HepG2 (cell line): ENCODE data around the gene NEIL1. TPM values are rescaled to one million over a fixed set of nuclear protein-coding genes. Genes with fewer than 3 reads are reported as not detected.

ENCODE experiments used
- ARNTL ChIP-seq: sonication (generic); formaldehyde crosslinking; IDR thresholded peaks from 2 replicates; pipeline ENCODE4 v1.4.0; 2020; ENCODE audit warnings: mild to moderate bottlenecking, missing genetic modification reagents
- CCDC6 ChIP-seq: sonication (generic); formaldehyde crosslinking; IDR thresholded peaks from 2 replicates; pipeline ENCODE4 v1.8.1; 2022; ENCODE audit warnings: mild to moderate bottlenecking, missing genetic modification reagents, moderate library complexity
- CHD4 ChIP-seq: fragments of 200-600 bp; sonication (generic); IDR thresholded peaks from 2 replicates; pipeline ENCODE4 v1.7.0; 2017; ENCODE audit warnings: mild to moderate bottlenecking, low read length, borderline replicate concordance
- CREB1 ChIP-seq, 2 experiments: fragments of 450-650 bp in 1 of 2; IDR thresholded peaks; 2 replicates each; pipeline ENCODE4 v1.6.1; 2016 to 2017; ENCODE audit warnings: control low read depth in 1 of 2, mild to moderate bottlenecking in 1 of 2, missing compliant biosample characterization in 1 of 2, missing genetic modification characterization in 1 of 2
- CTCF ChIP-seq: sonication (generic); formaldehyde crosslinking; IDR thresholded peaks from 2 replicates; pipeline ENCODE4 v1.5.0; 2020; ENCODE audit warnings: mild to moderate bottlenecking, missing genetic modification reagents, moderate library complexity
- POGZ ChIP-seq: sonication (generic); formaldehyde crosslinking; IDR thresholded peaks from 2 replicates; pipeline ENCODE4 v1.4.0; 2020; ENCODE audit warnings: mild to moderate bottlenecking, missing genetic modification reagents
- RAD51 ChIP-seq: fragments of 450-650 bp; IDR thresholded peaks from 2 replicates; pipeline ENCODE4 v1.6.1; 2016; ENCODE audit warnings: borderline replicate concordance
- RFX5 ChIP-seq: IDR thresholded peaks from 2 replicates; pipeline ENCODE4 v1.6.1; 2011; ENCODE audit warnings: low read depth, low read length, improper control_type of control experiment
- SALL1 ChIP-seq: sonication (generic); formaldehyde crosslinking; IDR thresholded peaks from 2 replicates; pipeline ENCODE4 v1.8.0; 2022; ENCODE audit warnings: mild to moderate bottlenecking, missing genetic modification reagents
- SUZ12 ChIP-seq: fragments of 150-350 bp; IDR thresholded peaks from 2 replicates; pipeline ENCODE4 v1.6.1; 2014; ENCODE audit warnings: low read depth, low read length
- ZKSCAN8 ChIP-seq: IDR thresholded peaks from 2 replicates; pipeline ENCODE4 v1.6.1; 2016; ENCODE audit warnings: borderline replicate concordance, missing genetic modification reagents, missing compliant biosample characterization
- ZNF143 ChIP-seq: sonication (generic); formaldehyde crosslinking; IDR thresholded peaks from 2 replicates; pipeline ENCODE4 v1.4.0; 2020; ENCODE audit warnings: missing genetic modification reagents
- ZNF282 ChIP-seq: fragments of 450-650 bp; IDR thresholded peaks from 2 replicates; pipeline ENCODE4 v1.6.1; 2018; ENCODE audit not compliant: partially characterized antibody
- ZNF709 ChIP-seq: sonication (generic); formaldehyde crosslinking; IDR thresholded peaks from 2 replicates; pipeline ENCODE4 v1.5.0; 2020; ENCODE audit warnings: mild to moderate bottlenecking, missing genetic modification reagents
- ZNF790 ChIP-seq: sonication (generic); formaldehyde crosslinking; IDR thresholded peaks from 2 replicates; pipeline ENCODE4 v1.8.0; 2022; ENCODE audit warnings: missing genetic modification reagents, mild to moderate bottlenecking, borderline replicate concordance
- ZNF792 ChIP-seq: IDR thresholded peaks from 2 replicates; pipeline ENCODE4 v1.6.1; 2016
- ZNF839 ChIP-seq: sonication (generic); formaldehyde crosslinking; IDR thresholded peaks from 2 replicates; pipeline ENCODE4 v1.4.0; 2020; ENCODE audit warnings: missing genetic modification reagents, mild to moderate bottlenecking, borderline replicate concordance
- polyA plus RNA-seq, 8 experiments: library from polyadenylated mRNA; depleted of rRNA in 3 of 8; stranded (reverse) in 7 of 8; unstranded in 1 of 8; fragments of >200 nt; fragmentation: Illumina TruSeq in 4 of 8; extraction: Trizol in 4 of 8; gene quantifications; 2 replicates each; pipeline versions ENCODE4 v1.2.1 to v1.2.3, GENCODE V29; 2011 to 2016; ENCODE audit warnings: low read depth in 4 of 8, missing spikeins in 1 of 8, mixed read lengths in 1 of 8; ENCODE audit not compliant: insufficient read depth in 1 of 8
- total RNA-seq, 5 experiments: library from RNA; depleted of rRNA; stranded (reverse); fragments of >200 nt; fragmentation: Illumina TruSeq; extraction: Trizol; gene quantifications; 2 replicates each; pipeline ENCODE4 v1.2.3, GENCODE V29; 2016; ENCODE audit warnings: low read depth in 1 of 5
- TF ChIP-seq, protein P1 (sequence below): sonication (generic); formaldehyde crosslinking; IDR thresholded peaks from 2 replicates; pipeline ENCODE4 v1.4.0; 2020; ENCODE audit warnings: missing genetic modification reagents, mild to moderate bottlenecking, borderline replicate concordance
- TF ChIP-seq, protein P2 (sequence below): sonication (generic); formaldehyde crosslinking; IDR thresholded peaks from 2 replicates; pipeline ENCODE4 v1.8.0; 2022; ENCODE audit warnings: missing genetic modification reagents, mild to moderate bottlenecking, moderate library complexity, borderline replicate concordance
- TF ChIP-seq, protein P3 (sequence below): sonication (generic); formaldehyde crosslinking; IDR thresholded peaks from 2 replicates; pipeline ENCODE4 v1.9.0; 2022; ENCODE audit warnings: missing genetic modification reagents, mild to moderate bottlenecking, borderline replicate concordance
- TF ChIP-seq, protein P4 (sequence below): sonication (generic); formaldehyde crosslinking; IDR thresholded peaks from 2 replicates; pipeline ENCODE4 v1.5.0; 2020; ENCODE audit warnings: mild to moderate bottlenecking, missing genetic modification reagents

The NEIL1 gene
- total and polyA plus RNA-seq, 2 of the 13 experiments (the other 11 are each of a cell fraction or from before 2014, with no cell fraction given), result 10.4 to 15.5 TPM

DNA sequence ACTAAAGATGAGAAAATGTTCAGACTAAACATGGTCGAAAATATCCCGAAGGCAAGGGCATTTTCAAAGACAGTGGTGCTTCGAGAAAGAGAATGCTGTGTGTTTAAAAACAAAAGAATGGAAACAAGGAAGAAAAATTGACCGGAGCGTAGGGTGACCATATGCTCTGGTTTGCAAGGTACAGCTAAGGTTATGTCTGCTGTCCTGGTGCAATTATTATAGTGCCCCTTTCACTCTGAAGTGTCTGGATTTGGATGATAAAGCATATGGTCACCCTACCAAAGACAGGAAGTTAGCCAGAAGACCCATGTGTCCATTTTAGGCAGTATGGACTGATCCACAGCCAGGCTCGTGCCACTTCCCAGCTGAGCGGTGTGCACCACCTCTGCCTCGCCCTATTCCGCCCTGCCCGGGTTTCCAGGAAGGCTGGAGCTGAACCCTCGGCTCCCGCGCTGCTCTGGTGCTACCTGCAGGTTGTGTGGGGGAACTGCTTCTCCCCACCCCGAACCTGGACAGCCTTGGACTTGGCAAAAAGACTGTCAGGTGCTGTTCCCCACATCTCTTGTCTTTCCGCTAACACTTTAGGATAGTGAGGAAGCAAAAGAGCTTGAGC, 39.0 kb upstream of the NEIL1 start (continued):
- peak; percentile 26; the same call in 1 of the 2 replicates for TF ChIP-seq SALL1 (CRISPR knock-in tag)
- TF ChIP-seq ZNF839 (CRISPR knock-in tag), result no peak
- TF ChIP-seq CREB1 (IDR thresholded peaks at IDR 0.05), result no peak
- no peak for TF ChIP-seq CREB1 (CRISPR knock-in tag; IDR thresholded peaks at IDR 0.05)
- TF ChIP-seq, protein P1, sequence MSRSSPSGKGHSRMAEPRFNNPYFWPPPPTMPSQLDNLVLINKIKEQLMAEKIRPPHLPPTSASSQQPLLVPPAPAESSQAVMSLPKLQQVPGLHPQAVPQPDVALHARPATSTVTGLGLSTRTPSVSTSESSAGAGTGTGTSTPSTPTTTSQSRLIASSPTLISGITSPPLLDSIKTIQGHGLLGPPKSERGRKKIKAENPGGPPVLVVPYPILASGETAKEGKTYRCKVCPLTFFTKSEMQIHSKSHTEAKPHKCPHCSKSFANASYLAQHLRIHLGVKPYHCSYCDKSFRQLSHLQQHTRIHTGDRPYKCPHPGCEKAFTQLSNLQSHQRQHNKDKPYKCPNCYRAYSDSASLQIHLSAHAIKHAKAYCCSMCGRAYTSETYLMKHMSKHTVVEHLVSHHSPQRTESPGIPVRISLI (CRISPR knock-in tag), result no peak
- TF ChIP-seq CTCF, result peak; percentile 90
- TF ChIP-seq ZNF143 (CRISPR knock-in tag), result 0 out of 2 replicates have a peak, but pooled peaks have one; percentile 25
- TF ChIP-seq ZKSCAN8, result no peak
- TF ChIP-seq CHD4, result no peak
- TF ChIP-seq, protein P2, sequence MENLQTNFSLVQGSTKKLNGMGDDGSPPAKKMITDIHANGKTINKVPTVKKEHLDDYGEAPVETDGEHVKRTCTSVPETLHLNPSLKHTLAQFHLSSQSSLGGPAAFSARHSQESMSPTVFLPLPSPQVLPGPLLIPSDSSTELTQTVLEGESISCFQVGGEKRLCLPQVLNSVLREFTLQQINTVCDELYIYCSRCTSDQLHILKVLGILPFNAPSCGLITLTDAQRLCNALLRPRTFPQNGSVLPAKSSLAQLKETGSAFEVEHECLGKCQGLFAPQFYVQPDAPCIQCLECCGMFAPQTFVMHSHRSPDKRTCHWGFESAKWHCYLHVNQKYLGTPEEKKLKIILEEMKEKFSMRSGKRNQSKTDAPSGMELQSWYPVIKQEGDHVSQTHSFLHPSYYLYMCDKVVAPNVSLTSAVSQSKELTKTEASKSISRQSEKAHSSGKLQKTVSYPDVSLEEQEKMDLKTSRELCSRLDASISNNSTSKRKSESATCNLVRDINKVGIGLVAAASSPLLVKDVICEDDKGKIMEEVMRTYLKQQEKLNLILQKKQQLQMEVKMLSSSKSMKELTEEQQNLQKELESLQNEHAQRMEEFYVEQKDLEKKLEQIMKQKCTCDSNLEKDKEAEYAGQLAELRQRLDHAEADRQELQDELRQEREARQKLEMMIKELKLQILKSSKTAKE (CRISPR knock-in tag), result no peak
- TF ChIP-seq CCDC6, result no peak
- TF ChIP-seq ZNF282, result no peak
- no peak for TF ChIP-seq ZNF792 (CRISPR knock-in tag)
- no peak for TF ChIP-seq SUZ12
- TF ChIP-seq ARNTL, result no peak
- no peak for TF ChIP-seq RFX5
- no peak for TF ChIP-seq POGZ (CRISPR knock-in tag)
- TF ChIP-seq ZNF709, result no peak
- TF ChIP-seq, protein P3, sequence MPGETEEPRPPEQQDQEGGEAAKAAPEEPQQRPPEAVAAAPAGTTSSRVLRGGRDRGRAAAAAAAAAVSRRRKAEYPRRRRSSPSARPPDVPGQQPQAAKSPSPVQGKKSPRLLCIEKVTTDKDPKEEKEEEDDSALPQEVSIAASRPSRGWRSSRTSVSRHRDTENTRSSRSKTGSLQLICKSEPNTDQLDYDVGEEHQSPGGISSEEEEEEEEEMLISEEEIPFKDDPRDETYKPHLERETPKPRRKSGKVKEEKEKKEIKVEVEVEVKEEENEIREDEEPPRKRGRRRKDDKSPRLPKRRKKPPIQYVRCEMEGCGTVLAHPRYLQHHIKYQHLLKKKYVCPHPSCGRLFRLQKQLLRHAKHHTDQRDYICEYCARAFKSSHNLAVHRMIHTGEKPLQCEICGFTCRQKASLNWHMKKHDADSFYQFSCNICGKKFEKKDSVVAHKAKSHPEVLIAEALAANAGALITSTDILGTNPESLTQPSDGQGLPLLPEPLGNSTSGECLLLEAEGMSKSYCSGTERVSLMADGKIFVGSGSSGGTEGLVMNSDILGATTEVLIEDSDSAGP, result peak; percentile 37
- TF ChIP-seq RAD51, result no peak
- peak; percentile 35; the same call in 1 of the 2 replicates for TF ChIP-seq ZNF790
- TF ChIP-seq, protein P4, sequence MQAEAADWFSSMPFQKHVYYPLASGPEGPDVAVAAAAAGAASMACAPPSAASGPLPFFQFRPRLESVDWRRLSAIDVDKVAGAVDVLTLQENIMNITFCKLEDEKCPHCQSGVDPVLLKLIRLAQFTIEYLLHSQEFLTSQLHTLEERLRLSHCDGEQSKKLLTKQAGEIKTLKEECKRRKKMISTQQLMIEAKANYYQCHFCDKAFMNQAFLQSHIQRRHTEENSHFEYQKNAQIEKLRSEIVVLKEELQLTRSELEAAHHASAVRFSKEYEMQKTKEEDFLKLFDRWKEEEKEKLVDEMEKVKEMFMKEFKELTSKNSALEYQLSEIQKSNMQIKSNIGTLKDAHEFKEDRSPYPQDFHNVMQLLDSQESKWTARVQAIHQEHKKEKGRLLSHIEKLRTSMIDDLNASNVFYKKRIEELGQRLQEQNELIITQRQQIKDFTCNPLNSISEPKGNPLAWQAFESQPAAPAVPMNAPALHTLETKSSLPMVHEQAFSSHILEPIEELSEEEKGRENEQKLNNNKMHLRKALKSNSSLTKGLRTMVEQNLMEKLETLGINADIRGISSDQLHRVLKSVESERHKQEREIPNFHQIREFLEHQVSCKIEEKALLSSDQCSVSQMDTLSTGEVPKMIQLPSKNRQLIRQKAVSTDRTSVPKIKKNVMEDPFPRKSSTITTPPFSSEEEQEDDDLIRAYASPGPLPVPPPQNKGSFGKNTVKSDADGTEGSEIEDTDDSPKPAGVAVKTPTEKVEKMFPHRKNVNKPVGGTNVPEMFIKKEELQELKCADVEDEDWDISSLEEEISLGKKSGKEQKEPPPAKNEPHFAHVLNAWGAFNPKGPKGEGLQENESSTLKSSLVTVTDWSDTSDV (CRISPR knock-in tag), result no peak
